Karpas-422 (cell line): ENCODE results near the gene TEC. TPM values are rescaled to one million over a fixed set of nuclear protein-coding genes. Genes with fewer than 3 reads are reported as not detected.

Experiments used
- DNase-seq: peaks from one replicate; pipeline ENCODE4 v3.0.0-alpha.2; 2015
- H2AFZ ChIP-seq: fragments of 200-600 bp; sonication (generic); 2 replicates; pipeline ENCODE4 v1.6.1; 2014; ENCODE audit warnings: antibody characterized with exemption, low read length, mixed read lengths
- H3K27ac ChIP-seq: fragments of 200-600 bp; sonication (generic); 2 replicates; pipeline ENCODE4 v1.5.1; 2014; ENCODE audit warnings: mild to moderate bottlenecking, low read length, moderate library complexity
- H3K27me3 ChIP-seq: fragments of 200-600 bp; sonication (generic); 2 replicates; pipeline ENCODE4 v1.6.1; 2014; ENCODE audit warnings: low read length, mixed read lengths
- H3K36me3 ChIP-seq: fragments of 200-600 bp; sonication (generic); 2 replicates; pipeline ENCODE4 v1.6.1; 2014; ENCODE audit warnings: low read length, mixed read lengths; ENCODE audit not compliant: insufficient read depth
- H3K4me1 ChIP-seq: fragments of 200-600 bp; sonication (generic); 2 replicates; pipeline ENCODE4 v1.6.1; 2014; ENCODE audit warnings: mild to moderate bottlenecking, low read length, mixed read lengths
- H3K4me2 ChIP-seq: fragments of 200-600 bp; sonication (generic); 2 replicates; pipeline ENCODE4 v1.6.1; 2014; ENCODE audit warnings: low read length, low read depth, mild to moderate bottlenecking; ENCODE audit not compliant: poor library complexity, severe bottlenecking
- H3K4me3 ChIP-seq: fragments of 200-600 bp; sonication (generic); 2 replicates; pipeline ENCODE4 v1.5.1; 2014; ENCODE audit warnings: mild to moderate bottlenecking, antibody characterized with exemption, low read length, mixed read lengths
- H3K79me2 ChIP-seq: fragments of 200-600 bp; sonication (generic); 2 replicates; pipeline ENCODE4 v1.6.1; 2014; ENCODE audit warnings: mild to moderate bottlenecking, low read length, mixed read lengths
- H3K9ac ChIP-seq: fragments of 200-600 bp; sonication (generic); 2 replicates; pipeline ENCODE4 v1.6.0; 2014; ENCODE audit warnings: low read length
- H3K9me2 ChIP-seq: fragments of 200-600 bp; sonication (generic), shearing (Covaris generic); replicated peaks from 2 replicates; pipeline ENCODE4 v1.6.0; 2014; ENCODE audit warnings: mild to moderate bottlenecking, low read length, moderate library complexity; ENCODE audit not compliant: insufficient read depth
- H3K9me3 ChIP-seq: fragments of 300-700, 200-600 bp; sonication (generic); 2 replicates; pipeline ENCODE4 v1.6.1; 2014; ENCODE audit warnings: low read length, mixed read lengths
- H4K20me1 ChIP-seq: fragments of 200-600 bp; sonication (generic); 2 replicates; pipeline ENCODE4 v1.6.1; 2014; ENCODE audit warnings: mild to moderate bottlenecking, antibody characterized with exemption, low read length, low read depth; ENCODE audit not compliant: insufficient read depth
- total RNA-seq: library from RNA; depleted of rRNA; stranded (reverse); fragments of >200 nt; shearing (Covaris generic); gene quantifications from 2 replicates; pipeline ENCODE4 v1.2.3, GENCODE V29; 2014; ENCODE audit warnings: low replicate concordance

TEC gene
- total RNA-seq, 1 experiment from 2014 or later: 0.45 TPM

DNA sequence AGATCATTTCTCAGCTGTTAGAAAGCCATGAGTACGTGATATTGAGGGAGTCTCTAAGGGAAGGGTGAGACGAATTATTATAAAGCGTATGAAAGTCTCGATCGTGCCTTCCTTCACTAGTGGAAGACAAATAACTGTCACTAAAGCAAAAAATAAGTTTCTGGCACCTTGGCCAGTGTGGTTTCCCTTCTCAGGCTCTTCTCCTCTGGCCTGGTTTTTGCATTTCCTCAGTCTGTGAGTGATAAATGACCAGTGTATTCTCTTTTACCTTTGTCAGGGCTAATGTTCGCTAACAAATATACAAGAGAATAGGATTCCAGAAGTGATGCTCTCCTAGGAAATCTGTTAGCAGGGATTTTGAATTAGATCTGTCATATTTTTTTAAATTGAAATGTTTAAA lies 155.2 kb downstream of the TEC start:
- Histone ChIP-seq H4K20me1 (no peaks in the 10 kb centered on the region), H3K36me3 (no peaks in the 10 kb centered on the region), H3K9me3 (no peaks in the 10 kb centered on the region), H3K27me3 (no peaks in the 10 kb centered on the region), H3K9me2 (no peaks in the 10 kb centered on the region), H3K27ac (no peak overlapping the region), H2AFZ (no peak overlapping the region), H3K4me3 (no peak overlapping the region), H3K79me2 (no peaks in the 10 kb centered on the region), H3K4me2 (no peak overlapping the region), H3K4me1 (no peaks in the 10 kb centered on the region), H3K9ac (no peak overlapping the region)
- no peak for DNase-seq

DNA sequence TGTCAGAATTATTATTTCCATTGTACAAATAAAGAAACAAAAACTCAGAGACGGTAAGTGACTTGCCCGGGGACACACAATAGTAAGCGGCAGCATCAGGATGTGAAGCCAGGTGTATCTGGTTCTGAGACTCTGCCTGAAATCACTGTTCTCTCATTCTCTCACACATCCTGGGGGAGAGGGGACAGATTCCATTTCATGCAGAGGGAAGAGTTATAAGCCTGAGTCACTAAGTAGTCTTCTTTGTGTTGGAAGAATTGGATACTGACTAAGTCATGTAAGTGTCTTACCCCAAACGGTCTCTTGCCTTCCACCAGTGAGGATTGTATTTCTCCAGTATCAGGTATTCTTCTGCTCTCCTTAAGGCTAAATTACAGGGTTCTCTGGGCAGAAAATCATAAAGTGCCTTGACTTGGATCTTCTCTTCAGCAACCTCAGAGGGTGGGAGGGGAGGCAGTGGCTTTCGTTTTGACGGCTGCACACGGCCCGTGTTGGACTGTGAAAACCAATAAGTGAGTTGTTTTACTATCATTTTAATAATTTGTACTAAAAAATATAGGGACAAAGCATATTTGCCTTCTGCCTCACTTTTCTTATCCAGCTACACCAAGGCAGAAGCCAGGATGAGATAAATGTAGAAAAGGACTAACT lies 157.5 kb downstream of the TEC start:
- no peak overlapping the region for H3K4me3 ChIP-seq
- H4K20me1 ChIP-seq: no peaks in the 10 kb centered on the region
- no peaks in the 10 kb centered on the region for H3K36me3 ChIP-seq
- DNase-seq: no peak
- no peaks in the 10 kb centered on the region for H3K4me1 ChIP-seq
- H3K9me3 ChIP-seq: no peaks in the 10 kb centered on the region
- no peak overlapping the region for H3K4me2 ChIP-seq
- no peaks in the 10 kb centered on the region for H3K9me2 ChIP-seq
- H2AFZ ChIP-seq: no peak overlapping the region
- H3K27ac ChIP-seq: no peak overlapping the region
- H3K27me3 ChIP-seq: no peaks in the 10 kb centered on the region
- H3K9ac ChIP-seq: no peak overlapping the region
- H3K79me2 ChIP-seq: no peaks in the 10 kb centered on the region

DNA sequence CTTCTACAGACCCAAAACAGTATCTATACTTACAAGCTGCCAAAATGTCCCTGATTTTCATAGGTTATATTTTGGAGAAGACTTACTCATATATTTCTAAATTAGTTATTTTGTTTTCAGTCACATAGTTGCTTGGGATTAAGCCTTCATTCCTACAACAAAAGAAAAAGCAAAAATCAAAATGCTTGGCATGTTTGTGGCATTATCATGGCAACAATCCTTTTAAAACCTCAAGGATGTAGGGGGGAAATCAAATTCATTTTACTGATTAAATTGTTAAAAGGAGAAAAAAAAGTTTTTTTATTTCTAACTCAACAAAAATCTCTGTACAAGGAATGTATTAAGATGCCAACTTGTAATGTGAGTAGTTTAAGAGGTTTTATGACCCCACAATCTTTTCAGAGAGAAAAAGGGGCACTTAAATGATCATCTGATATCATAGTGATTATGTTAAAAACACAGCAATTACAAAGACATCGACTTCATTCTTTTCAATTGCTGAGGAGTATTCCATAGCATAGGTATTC lies 159.1 kb downstream of the TEC start:
- Histone ChIP-seq H3K9me3 (no peaks in the 10 kb centered on the region), H3K27ac (no peak overlapping the region), H3K9ac (no peak overlapping the region), H3K36me3 (no peaks in the 10 kb centered on the region), H3K27me3 (no peaks in the 10 kb centered on the region), H3K9me2 (no peaks in the 10 kb centered on the region), H3K4me3 (no peak overlapping the region), H3K4me2 (no peak overlapping the region), H4K20me1 (no peaks in the 10 kb centered on the region), H3K4me1 (no peaks in the 10 kb centered on the region), H3K79me2 (no peaks in the 10 kb centered on the region), H2AFZ (no peak overlapping the region)
- DNase-seq: no peak

DNA sequence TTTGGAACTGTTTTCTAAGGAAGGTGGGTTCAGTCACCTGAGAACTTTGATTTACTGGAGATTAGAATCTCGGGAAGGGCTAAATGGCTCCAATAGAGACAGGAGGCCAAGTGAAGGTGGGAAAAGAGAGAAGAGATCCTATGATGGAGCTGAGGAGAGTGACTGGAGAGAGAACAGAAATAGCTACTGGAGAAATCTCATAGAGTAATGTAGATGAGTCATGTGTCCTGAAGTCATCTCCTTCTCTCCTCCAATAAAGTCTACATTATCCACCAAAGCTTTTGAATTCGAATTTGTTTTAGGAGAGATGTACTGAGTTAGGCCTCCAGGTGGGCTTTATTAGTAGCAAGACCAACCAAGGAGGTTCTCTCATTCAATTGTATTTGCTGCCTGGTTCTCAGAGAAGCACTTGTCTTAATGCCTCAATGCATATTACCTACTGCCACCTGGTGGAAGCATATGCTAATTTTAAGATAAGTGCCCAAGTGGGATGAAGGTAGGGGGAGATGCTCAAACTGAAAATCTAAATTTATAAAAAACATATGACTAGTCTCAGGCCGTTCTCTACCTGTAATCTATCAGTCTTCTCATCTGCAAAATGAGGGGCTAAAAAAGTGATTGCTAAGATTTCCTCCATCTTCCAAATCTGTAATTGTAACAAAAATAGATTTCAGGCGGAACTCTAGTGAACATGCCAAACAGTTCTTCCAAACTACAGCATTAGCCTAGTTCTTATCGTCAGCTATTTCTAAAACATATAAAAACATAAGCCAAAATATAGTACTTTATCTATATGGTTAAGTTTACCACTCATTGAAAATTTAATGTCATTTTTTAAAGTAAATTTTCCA lies 160.0 kb downstream of the TEC start:
- H4K20me1 ChIP-seq: no peaks in the 10 kb centered on the region
- H2AFZ ChIP-seq: no peak overlapping the region
- no peaks in the 10 kb centered on the region for H3K36me3 ChIP-seq
- H3K27me3 ChIP-seq: no peaks in the 10 kb centered on the region
- no peaks in the 10 kb centered on the region for H3K79me2 ChIP-seq
- peak; percentile 75 for DNase-seq
- no peak overlapping the region for H3K4me3 ChIP-seq
- no peaks in the 10 kb centered on the region for H3K9me3 ChIP-seq
- no peak overlapping the region for H3K9ac ChIP-seq
- H3K4me2 ChIP-seq: no peak overlapping the region
- no peaks in the 10 kb centered on the region for H3K9me2 ChIP-seq
- H3K27ac ChIP-seq: no peak overlapping the region
- H3K4me1 ChIP-seq: no peaks in the 10 kb centered on the region

DNA sequence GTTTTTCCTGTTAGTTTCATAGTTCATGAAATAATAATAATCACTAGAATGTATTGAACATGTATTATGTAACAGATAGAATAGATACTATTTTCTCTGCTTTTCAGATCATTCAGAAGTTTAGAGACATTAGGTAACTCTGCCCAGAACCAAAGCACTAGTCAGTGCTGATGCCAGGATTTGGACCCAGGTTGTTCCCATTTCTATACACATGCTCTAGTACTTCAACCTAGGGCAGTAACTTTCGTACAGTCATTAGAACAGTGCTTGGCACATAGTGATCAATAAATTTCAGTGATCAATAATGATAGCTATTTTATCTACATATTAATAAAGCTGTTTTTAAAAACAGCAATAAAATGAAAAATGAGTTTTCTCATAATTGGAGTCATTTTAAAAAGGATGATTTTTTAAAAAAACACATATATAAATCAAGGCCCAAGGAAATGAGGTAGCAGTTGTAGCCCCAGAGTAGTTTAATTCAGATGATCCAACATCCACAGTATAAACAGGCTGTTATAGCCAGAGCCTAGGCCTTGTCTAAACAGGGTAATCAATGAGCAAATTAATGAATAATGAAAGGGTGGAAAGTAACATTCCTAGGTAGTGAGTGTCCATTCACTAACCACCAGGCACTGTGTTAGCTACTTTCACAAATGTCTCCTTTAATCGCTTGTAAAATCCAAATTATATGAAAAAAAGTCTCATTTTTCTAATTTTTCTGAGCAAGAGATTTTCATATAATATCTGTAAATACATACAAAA lies 161.1 kb downstream of the TEC start:
- H3K4me1 ChIP-seq: no peaks in the 10 kb centered on the region
- no peak overlapping the region for H3K4me2 ChIP-seq
- H3K36me3 ChIP-seq: no peaks in the 10 kb centered on the region
- H2AFZ ChIP-seq: no peak overlapping the region
- no peaks in the 10 kb centered on the region for H4K20me1 ChIP-seq
- H3K9me2 ChIP-seq: no peaks in the 10 kb centered on the region
- no peak overlapping the region for H3K27ac ChIP-seq
- no peak overlapping the region for H3K9ac ChIP-seq
- H3K79me2 ChIP-seq: no peaks in the 10 kb centered on the region
- no peak for DNase-seq
- H3K27me3 ChIP-seq: no peaks in the 10 kb centered on the region
- no peak overlapping the region for H3K4me3 ChIP-seq
- no peaks in the 10 kb centered on the region for H3K9me3 ChIP-seq

DNA sequence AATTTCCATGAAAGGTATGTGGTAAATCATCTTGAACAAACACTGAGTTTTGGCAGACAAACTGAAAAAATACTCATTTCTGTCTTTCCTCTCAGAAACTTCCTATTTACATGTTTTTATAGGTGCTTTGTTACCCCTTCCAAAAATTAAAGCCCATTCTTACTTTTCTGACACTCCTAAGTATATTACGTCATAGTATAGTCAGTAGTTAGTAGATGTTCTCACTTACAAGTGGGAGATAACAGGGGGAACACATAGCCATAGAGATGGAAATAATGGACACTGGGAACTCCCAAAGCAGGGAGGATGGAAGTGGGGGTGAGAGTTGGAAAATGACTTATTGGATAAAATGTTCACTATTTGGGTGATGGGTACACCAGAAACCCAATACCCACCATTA lies 164.4 kb downstream of the TEC start:
- H3K4me2 ChIP-seq: no peak overlapping the region
- no peak for DNase-seq
- no peak overlapping the region for H3K27ac ChIP-seq
- H3K4me3 ChIP-seq: no peak overlapping the region
- H4K20me1 ChIP-seq: no peaks in the 10 kb centered on the region
- no peaks in the 10 kb centered on the region for H3K36me3 ChIP-seq
- no peak overlapping the region for H3K9ac ChIP-seq
- no peaks in the 10 kb centered on the region for H3K9me2 ChIP-seq
- H3K79me2 ChIP-seq: no peaks in the 10 kb centered on the region
- no peak overlapping the region for H2AFZ ChIP-seq
- no peaks in the 10 kb centered on the region for H3K27me3 ChIP-seq
- no peaks in the 10 kb centered on the region for H3K9me3 ChIP-seq
- no peaks in the 10 kb centered on the region for H3K4me1 ChIP-seq

DNA sequence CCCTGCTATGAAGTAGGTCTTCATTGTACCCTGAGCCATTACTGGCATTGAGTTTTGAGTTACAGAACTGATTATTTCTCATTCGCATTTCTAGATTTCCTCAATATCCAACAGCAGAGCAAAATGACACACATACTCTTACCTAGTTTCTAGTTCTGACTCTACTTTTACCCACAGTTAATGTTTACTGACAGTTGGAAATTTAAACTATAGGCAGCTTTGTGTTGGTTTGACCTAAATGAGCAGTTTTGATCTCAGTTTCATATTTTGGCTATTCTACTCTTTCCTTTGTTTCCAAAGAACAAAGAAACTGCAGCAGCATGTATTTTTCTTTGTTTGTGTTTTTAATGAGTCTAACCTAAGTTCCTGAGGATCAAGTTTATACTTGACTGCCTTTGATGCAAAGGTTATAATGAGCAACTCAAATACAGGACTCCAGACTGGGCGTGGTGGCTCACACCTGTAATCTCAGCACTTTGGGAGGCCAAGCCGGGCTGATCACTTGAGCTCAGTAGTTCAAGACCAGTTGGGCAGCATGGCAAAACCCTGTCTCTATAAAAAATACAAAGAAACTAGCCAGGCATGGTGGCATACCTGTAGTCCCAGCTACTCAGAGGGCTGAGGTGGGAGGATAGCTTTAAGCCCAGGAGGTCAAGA lies 166.0 kb downstream of the TEC start:
- no peak overlapping the region for H3K9ac ChIP-seq
- H3K9me3 ChIP-seq: no peaks in the 10 kb centered on the region
- H3K9me2 ChIP-seq: no peaks in the 10 kb centered on the region
- no peaks in the 10 kb centered on the region for H3K4me1 ChIP-seq
- no peak overlapping the region for H2AFZ ChIP-seq
- DNase-seq: no peak
- no peaks in the 10 kb centered on the region for H3K27me3 ChIP-seq
- H3K79me2 ChIP-seq: no peaks in the 10 kb centered on the region
- H3K4me3 ChIP-seq: no peak overlapping the region
- no peaks in the 10 kb centered on the region for H4K20me1 ChIP-seq
- no peak overlapping the region for H3K4me2 ChIP-seq
- no peaks in the 10 kb centered on the region for H3K36me3 ChIP-seq
- no peak overlapping the region for H3K27ac ChIP-seq
